Measurements from ENCODE around the gene RET.
A peak's percentile ranks its signal among the peaks of the same experiment; 100 is the strongest.

RET gene

DNA sequence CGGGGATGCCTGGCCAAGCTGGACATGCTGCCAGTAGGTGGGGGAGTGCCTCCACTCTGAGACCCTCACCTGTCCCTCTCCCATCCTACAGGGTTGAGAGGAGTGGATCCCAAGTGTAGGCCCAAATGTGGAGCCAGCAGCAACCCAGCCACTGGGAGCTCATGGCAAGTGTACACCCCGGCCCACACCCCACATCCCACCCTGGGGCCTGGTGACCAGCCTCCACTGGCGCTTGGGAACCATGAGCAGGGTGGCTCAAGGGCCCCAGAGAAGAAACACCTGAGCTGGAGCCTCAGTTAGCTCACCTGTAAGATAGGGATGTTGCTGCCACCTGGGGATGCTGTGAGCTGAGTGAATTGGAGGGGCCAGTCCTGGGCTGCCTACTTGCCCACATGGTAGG lies 10.4 kb upstream of the RET start:
- H2BK15ac ChIP-seq (ENCODE audit: low read length), result peak overlapping the region; percentile 60
- no peak overlapping the region for H2BK120ac ChIP-seq (ENCODE audit: low read depth, low read length)
- no CpG with 5 or more reads among the region's 3 CpGs for WGBS, 2 donors (ENCODE audit: extremely low coverage in 2 of 2, insufficient read length in 2 of 2, insufficient replicate concordance in 1 of 2)

DNA sequence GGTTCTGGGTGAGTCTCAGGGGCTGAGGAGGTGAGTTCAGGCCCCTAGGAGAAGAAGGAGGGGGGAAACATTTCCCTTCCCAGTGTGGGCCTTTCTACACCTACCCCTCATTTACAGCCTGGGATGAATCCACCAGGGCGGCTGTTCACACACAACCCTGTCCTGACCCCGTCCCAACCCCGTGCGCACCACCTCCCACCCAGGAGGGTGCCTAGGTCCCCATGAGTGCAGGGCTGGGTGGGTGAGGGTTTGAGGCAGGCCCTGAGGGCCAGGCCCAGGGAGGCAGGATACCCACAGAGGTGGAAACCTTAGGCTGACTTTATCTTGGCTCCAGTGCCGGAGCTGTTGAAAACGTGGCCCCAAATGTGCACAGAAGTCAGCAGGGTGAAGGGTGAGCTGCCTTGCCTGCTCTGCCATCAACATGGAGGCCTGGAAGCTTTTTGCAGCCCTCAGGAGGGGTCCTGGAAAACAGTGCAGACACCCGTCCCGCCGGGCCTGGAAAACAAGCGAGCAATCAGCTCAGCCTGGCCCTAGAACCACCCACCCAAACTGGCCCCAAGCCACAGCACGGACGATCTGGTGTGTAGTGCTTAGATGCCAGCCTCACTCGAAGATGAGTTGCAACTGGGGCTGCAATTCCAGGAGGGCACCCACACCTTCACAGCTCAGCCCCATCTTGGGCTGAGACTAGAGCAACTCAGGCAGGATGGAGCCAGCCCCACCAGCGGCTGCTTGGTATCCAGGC lies 9.3 kb upstream of the RET start:
- no peaks in the 10 kb centered on the region for H3K79me1 ChIP-seq (ENCODE audit: low read depth, low read length)
- H3K9ac ChIP-seq (ENCODE audit: low read depth, low read length, poor library complexity), result no peak overlapping the region
- H3K14ac ChIP-seq (ENCODE audit: low read length), result no peak overlapping the region
- H2BK120ac ChIP-seq (ENCODE audit: low read depth, low read length), result peak overlapping the region; percentile 43
- peak overlapping the region; percentile 60 for H2BK12ac ChIP-seq (ENCODE audit: low read length)
- no CpG with 5 or more reads among the region's 14 CpGs for WGBS, 2 donors (ENCODE audit: extremely low coverage in 2 of 2, insufficient read length in 2 of 2, insufficient replicate concordance in 1 of 2)
- peaks cover 0 to 17% (median 0%) of the 10 kb centered on the region in 3 experiments for H3K27me3 ChIP-seq (ENCODE audit: control insufficient read depth in 3 of 3, insufficient read depth in 3 of 3, low read depth in 1 of 3, low read length in 3 of 3)
- peak overlapping the region; percentile 47 for H2AK5ac ChIP-seq (ENCODE audit: low read depth, low read length)
- peaks cover 0 to 6% of the 10 kb centered on the region in 2 donors for H3K4me1 ChIP-seq (ENCODE audit: control insufficient read depth in 2 of 2, insufficient read depth in 1 of 2, low read depth in 1 of 2, low read length in 2 of 2)
- no peak overlapping the region for H3K4ac ChIP-seq (ENCODE audit: low read length)
- H2BK5ac ChIP-seq (ENCODE audit: low read length), result no peak overlapping the region
- H3K18ac ChIP-seq (ENCODE audit: low read length), result peak overlapping the region; percentile 80
- no peaks in the 10 kb centered on the region for H3K36me3 ChIP-seq (replicated peaks in 1 of 2; ENCODE audit: control insufficient read depth in 2 of 2, insufficient read depth in 2 of 2, low read length in 2 of 2)
- no peak overlapping the region for H2BK15ac ChIP-seq (ENCODE audit: low read length)
- no peak overlapping the region for H3K23ac ChIP-seq (ENCODE audit: low read depth, low read length, poor library complexity)
- H3K4me2 ChIP-seq (ENCODE audit: insufficient read depth, low read length, poor library complexity, severe bottlenecking), result no peak overlapping the region
- no peak overlapping the region for H4K8ac ChIP-seq (ENCODE audit: low read depth, low read length)
- H4K91ac ChIP-seq (ENCODE audit: low read depth, low read length, poor library complexity), result no peak overlapping the region
- no peak overlapping the region for H2AFZ ChIP-seq (ENCODE audit: low read length)
- no peak overlapping the region for H3K27ac ChIP-seq (replicated peaks; ENCODE audit: low read length)
- no peak for DNase-seq (ENCODE audit: low spot score)
- H3K9me3 ChIP-seq (replicated peaks in 1 of 2; ENCODE audit: control insufficient read depth in 2 of 2, insufficient read depth in 1 of 2, low read depth in 1 of 2, low read length in 2 of 2), result no peaks in the 10 kb centered on the region
- H3K4me3 ChIP-seq (ENCODE audit: low read length in 2 of 2), result no peak overlapping the region

More for the DNA sequence above, 10.4 kb upstream of the RET start:
- peak overlapping the region; percentile 11 for H2BK5ac ChIP-seq (ENCODE audit: low read length)
- peak overlapping the region; percentile 54 for H3K9ac ChIP-seq (ENCODE audit: low read depth, low read length, poor library complexity)
- H3K27me3 ChIP-seq (ENCODE audit: control insufficient read depth in 3 of 3, insufficient read depth in 3 of 3, low read depth in 1 of 3, low read length in 3 of 3), result peaks cover 0 to 17% (median 0%) of the 10 kb centered on the region in 3 experiments
- no peak overlapping the region for H4K91ac ChIP-seq (ENCODE audit: low read depth, low read length, poor library complexity)
- peak overlapping the region; percentile 78 for H2AK5ac ChIP-seq (ENCODE audit: low read depth, low read length)
- no peak overlapping the region for H3K14ac ChIP-seq (ENCODE audit: low read length)
- peaks cover 0 to 9% of the 10 kb centered on the region in 2 donors for H3K4me1 ChIP-seq (ENCODE audit: control insufficient read depth in 2 of 2, insufficient read depth in 1 of 2, low read depth in 1 of 2, low read length in 2 of 2)
- H3K18ac ChIP-seq (ENCODE audit: low read length), result peak overlapping the region; percentile 74
- H3K9me3 ChIP-seq (replicated peaks in 1 of 2; ENCODE audit: control insufficient read depth in 2 of 2, insufficient read depth in 1 of 2, low read depth in 1 of 2, low read length in 2 of 2), result no peaks in the 10 kb centered on the region
- H3K4me3 ChIP-seq (ENCODE audit: low read length in 2 of 2), result no peak overlapping the region
- peak overlapping the region; percentile 24 for H4K8ac ChIP-seq (ENCODE audit: low read depth, low read length)
- peak overlapping the region; percentile 70 for H3K23ac ChIP-seq (ENCODE audit: low read depth, low read length, poor library complexity)
- no peak overlapping the region for H3K4me2 ChIP-seq (ENCODE audit: insufficient read depth, low read length, poor library complexity, severe bottlenecking)
- no peaks in the 10 kb centered on the region for H3K79me1 ChIP-seq (ENCODE audit: low read depth, low read length)
- H2AFZ ChIP-seq (ENCODE audit: low read length), result no peak overlapping the region
- no peak for DNase-seq (ENCODE audit: low spot score)
- H2BK12ac ChIP-seq (ENCODE audit: low read length), result no peak overlapping the region
- no peaks in the 10 kb centered on the region for H3K36me3 ChIP-seq (replicated peaks in 1 of 2; ENCODE audit: control insufficient read depth in 2 of 2, insufficient read depth in 2 of 2, low read length in 2 of 2)
- H3K4ac ChIP-seq (ENCODE audit: low read length), result no peak overlapping the region
- H3K27ac ChIP-seq (replicated peaks; ENCODE audit: low read length), result no peak overlapping the region

DNA sequence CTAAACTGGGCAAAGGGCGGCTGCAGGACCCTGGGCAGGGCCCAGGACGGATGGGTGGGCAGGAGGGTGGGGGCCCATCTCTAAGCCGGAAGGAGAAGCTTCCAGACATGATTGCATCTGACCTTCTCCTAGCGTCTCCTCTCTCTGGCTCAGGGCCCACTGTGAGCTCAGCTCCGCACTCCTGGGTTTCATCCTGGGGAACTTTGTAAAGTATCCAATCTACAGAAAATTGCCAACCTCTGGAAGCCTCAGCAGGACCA lies 8.8 kb upstream of the RET start:
- Histone ChIP-seq H4K8ac (ENCODE audit: low read depth, low read length) (no peak overlapping the region), H3K4ac (ENCODE audit: low read length) (no peak overlapping the region), H2BK15ac (ENCODE audit: low read length) (no peak overlapping the region), H2AFZ (ENCODE audit: low read length) (no peak overlapping the region), H3K27me3 (ENCODE audit: control insufficient read depth in 3 of 3, insufficient read depth in 3 of 3, low read depth in 1 of 3, low read length in 3 of 3) (peaks cover 0 to 21% (median 0%) of the 10 kb centered on the region in 3 experiments), H3K4me1 (ENCODE audit: control insufficient read depth in 2 of 2, insufficient read depth in 1 of 2, low read depth in 1 of 2, low read length in 2 of 2) (peaks cover 0 to 6% of the 10 kb centered on the region in 2 donors), H3K9me3 (replicated peaks in 1 of 2; ENCODE audit: control insufficient read depth in 2 of 2, insufficient read depth in 1 of 2, low read depth in 1 of 2, low read length in 2 of 2) (no peaks in the 10 kb centered on the region), H4K91ac (ENCODE audit: low read depth, low read length, poor library complexity) (no peak overlapping the region), H3K14ac (ENCODE audit: low read length) (no peak overlapping the region), H3K9ac (ENCODE audit: low read depth, low read length, poor library complexity) (no peak overlapping the region), H2BK5ac (ENCODE audit: low read length) (no peak overlapping the region), H3K18ac (ENCODE audit: low read length) (peak overlapping the region; percentile 80), H3K36me3 (replicated peaks in 1 of 2; ENCODE audit: control insufficient read depth in 2 of 2, insufficient read depth in 2 of 2, low read length in 2 of 2) (no peaks in the 10 kb centered on the region), H2BK120ac (ENCODE audit: low read depth, low read length) (peak overlapping the region; percentile 43), H3K23ac (ENCODE audit: low read depth, low read length, poor library complexity) (no peak overlapping the region), H2AK5ac (ENCODE audit: low read depth, low read length) (no peak overlapping the region), H3K4me3 (ENCODE audit: low read length in 2 of 2) (no peak overlapping the region), H3K4me2 (ENCODE audit: insufficient read depth, low read length, poor library complexity, severe bottlenecking) (no peak overlapping the region), H3K27ac (replicated peaks; ENCODE audit: low read length) (no peak overlapping the region), H3K79me1 (ENCODE audit: low read depth, low read length) (no peaks in the 10 kb centered on the region), H2BK12ac (ENCODE audit: low read length) (peak overlapping the region; percentile 60)
- no CpG with 5 or more reads among the region's 5 CpGs for WGBS, 2 donors (ENCODE audit: extremely low coverage in 2 of 2, insufficient read length in 2 of 2, insufficient replicate concordance in 1 of 2)
- DNase-seq (ENCODE audit: low spot score), result no peak

DNA sequence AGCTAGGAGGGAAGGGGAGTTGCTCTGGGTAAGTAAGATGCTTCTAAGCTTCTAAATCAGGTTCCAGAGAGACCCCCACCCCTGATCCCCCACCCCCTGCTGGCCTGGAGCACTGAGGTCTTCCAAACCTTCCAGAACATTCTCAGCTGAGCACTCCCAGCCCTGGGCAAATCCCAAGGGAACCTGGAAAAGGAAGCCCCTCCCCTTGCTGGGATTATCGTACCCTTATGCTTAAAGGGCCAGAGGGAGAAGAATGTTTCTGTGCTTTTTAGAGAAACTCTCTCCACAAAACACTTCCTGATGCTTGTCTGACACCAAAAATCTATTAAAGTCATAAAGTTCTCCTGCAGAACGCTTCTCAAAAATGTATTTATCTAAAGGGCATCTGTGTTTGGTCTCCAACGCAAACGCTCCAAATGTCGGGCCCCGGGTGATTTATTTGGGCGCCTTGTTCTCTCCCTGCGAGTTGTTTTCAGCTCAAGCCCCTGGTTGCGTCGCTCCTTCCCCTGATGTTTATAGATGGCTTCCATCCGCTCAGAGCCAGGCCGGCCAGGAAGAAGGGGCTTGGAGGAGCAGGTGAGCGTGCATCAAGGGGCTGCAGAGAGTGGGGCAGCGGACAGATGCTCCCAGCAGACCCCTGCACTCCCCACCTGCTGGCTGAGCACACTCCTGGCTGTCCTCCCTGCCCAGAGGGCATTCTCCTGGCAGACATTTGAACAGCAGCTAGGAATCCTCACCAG lies 8.2 kb upstream of the RET start:
- Histone ChIP-seq H3K27me3 (ENCODE audit: control insufficient read depth in 3 of 3, insufficient read depth in 3 of 3, low read depth in 1 of 3, low read length in 3 of 3) (peaks cover 0 to 27% (median 0%) of the 10 kb centered on the region in 3 experiments), H4K91ac (ENCODE audit: low read depth, low read length, poor library complexity) (no peak overlapping the region), H2BK12ac (ENCODE audit: low read length) (no peak overlapping the region), H2AFZ (ENCODE audit: low read length) (no peak overlapping the region), H3K4me3 (ENCODE audit: low read length in 2 of 2) (no peak overlapping the region), H4K8ac (ENCODE audit: low read depth, low read length) (no peak overlapping the region), H2BK15ac (ENCODE audit: low read length) (no peak overlapping the region), H3K79me1 (ENCODE audit: low read depth, low read length) (no peaks in the 10 kb centered on the region), H3K9me3 (replicated peaks in 1 of 2; ENCODE audit: control insufficient read depth in 2 of 2, insufficient read depth in 1 of 2, low read depth in 1 of 2, low read length in 2 of 2) (no peaks in the 10 kb centered on the region), H2BK5ac (ENCODE audit: low read length) (no peak overlapping the region), H3K4me2 (ENCODE audit: insufficient read depth, low read length, poor library complexity, severe bottlenecking) (no peak overlapping the region), H3K4me1 (ENCODE audit: control insufficient read depth in 2 of 2, insufficient read depth in 1 of 2, low read depth in 1 of 2, low read length in 2 of 2) (peaks cover 0 to 6% of the 10 kb centered on the region in 2 donors), H3K14ac (ENCODE audit: low read length) (no peak overlapping the region), H3K18ac (ENCODE audit: low read length) (no peak overlapping the region), H3K23ac (ENCODE audit: low read depth, low read length, poor library complexity) (no peak overlapping the region), H3K36me3 (replicated peaks in 1 of 2; ENCODE audit: control insufficient read depth in 2 of 2, insufficient read depth in 2 of 2, low read length in 2 of 2) (no peaks in the 10 kb centered on the region), H3K9ac (ENCODE audit: low read depth, low read length, poor library complexity) (no peak overlapping the region), H2BK120ac (ENCODE audit: low read depth, low read length) (no peak overlapping the region), H2AK5ac (ENCODE audit: low read depth, low read length) (no peak overlapping the region), H3K27ac (replicated peaks; ENCODE audit: low read length) (no peak overlapping the region), H3K4ac (ENCODE audit: low read length) (no peak overlapping the region)
- DNase-seq (ENCODE audit: low spot score), result no peak
- WGBS, 2 donors (ENCODE audit: extremely low coverage in 2 of 2, insufficient read length in 2 of 2, insufficient replicate concordance in 1 of 2), result no CpG with 5 or more reads among the region's 14 CpGs
